HL-60/S4 treated with retinoic acid at 250 ng/mL for 4 days and 3 days (cell line): ENCODE results near the gene MUC4.
"Not testable (repeated sequence)": the region's sequence is repeated elsewhere in the genome, so short reads cannot be mapped to it uniquely, and the experiment has no call there.

Source experiments
- in situ Hi-C: fragments of 300-500 bp; cut with MboI; formaldehyde crosslinking; loops from 2 replicates; pipeline ENCODE4 v1.7.0; 2022; ENCODE audit warnings: low sequenced_read_pairs

MUC4 gene

DNA sequence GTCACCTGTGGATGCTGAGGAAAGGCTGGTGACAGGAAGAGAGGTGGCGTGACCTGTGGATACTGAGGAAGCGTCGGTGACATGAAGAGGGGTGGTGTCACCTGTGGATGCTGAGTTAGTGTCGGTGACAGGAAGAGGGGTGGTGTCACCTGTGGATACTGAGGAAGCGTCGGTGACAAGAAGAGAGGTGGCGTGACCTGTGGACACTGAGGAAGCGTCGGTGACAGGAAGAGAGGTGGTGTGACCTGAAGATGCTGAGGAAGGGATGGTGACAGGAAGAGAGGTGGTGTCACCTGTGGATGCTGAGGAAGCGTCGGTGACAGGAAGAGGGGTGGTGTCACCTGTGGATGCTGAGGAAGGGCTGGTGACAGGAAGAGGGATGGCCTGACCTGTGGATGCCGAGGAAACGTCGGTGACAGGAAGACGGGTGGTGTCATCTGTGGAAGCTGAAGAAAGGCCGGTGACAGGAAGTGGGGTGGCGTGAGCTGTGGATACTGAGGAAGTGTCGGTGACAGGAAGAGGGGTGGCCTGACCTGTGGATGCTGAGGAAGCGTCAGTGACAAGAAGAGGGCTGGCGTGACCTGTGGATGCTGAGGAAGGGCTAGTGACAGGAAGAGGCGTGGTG, 25.8 kb downstream of the MUC4 start:
- in situ Hi-C loops, result not testable (repeated sequence)

DNA sequence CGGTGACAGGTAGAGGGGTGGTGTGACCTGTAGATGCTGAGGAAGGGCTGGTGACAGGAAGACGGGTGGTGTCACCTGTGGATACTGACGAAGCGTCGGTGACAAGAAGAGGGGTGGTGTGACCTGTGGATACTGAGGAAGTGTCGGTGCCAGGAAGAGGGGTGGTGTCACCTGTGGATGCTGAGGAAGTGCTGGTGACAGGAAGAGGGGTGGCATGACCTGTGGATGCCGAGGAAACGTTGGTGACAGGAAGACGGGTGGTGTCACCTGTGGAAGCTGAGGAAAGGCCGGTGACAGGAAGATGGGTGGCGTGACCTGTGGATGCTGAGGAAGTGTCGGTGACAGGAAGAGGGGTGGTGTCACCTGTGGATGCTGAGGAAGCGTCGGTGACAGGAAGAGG, 27.7 kb downstream of the MUC4 start:
- in situ Hi-C loops, result not testable (repeated sequence)

DNA sequence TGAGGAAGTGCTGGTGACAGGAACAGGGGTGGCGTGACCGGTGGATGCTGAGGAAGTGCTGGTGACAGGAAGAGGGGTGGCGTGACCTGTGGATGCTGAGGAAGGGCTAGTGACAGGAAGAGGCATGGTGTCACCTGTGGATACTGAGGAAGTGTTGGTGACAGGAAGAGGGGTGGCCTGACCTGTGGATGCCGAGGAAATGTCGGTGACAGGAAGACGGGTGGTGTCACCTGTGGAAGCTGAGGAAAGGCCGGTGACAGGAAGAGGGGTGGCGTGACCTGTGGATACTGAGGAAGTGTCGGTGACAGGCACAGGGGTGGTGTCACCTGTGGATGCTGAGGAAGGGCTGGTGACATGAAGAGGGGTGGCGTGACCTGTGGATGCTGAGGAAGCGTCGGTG, 30.5 kb downstream of the MUC4 start:
- in situ Hi-C loops, result not testable (repeated sequence)

DNA sequence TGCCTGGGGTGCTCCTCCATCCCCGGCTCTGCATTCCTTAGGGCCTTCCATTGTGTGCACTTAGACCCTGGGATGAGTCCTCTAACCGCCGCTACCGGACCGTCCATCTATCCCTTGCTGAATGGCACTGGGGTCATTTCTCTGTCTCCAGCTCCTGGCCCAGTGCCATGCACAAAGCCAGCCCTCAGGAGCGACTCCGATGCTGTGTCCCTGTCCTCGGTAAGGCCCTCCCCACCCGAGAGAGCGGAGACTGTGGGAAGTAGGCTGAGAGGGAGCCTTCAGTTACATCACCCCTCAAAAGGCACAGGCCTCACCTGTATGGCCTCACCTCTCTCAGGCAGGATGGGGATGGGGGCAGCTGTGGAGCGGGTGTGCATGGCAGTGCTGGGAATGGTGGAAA, 33.8 kb downstream of the MUC4 start:
- in situ Hi-C loops, result no loop called here

DNA sequence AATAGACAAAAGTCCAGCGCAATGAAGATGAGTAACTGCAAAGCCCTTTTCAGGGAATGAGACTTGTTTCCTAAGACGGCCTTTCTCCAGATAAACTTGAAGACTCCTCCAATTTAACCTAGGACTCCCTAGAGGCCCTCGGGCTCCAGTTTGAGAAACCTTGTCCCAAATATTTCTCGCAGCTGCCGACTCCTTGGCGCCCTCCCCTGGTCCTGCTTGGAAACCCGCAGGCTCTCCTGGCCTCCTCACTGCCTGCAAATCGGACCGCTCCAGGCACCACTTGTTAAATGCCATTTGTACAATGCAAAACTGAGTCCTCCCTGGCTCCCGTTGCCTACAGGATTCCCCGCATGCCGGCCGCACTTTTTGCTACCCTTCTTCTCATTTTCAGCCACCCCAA, 36.8 kb downstream of the MUC4 start:
- in situ Hi-C loops, result no loop called here

DNA sequence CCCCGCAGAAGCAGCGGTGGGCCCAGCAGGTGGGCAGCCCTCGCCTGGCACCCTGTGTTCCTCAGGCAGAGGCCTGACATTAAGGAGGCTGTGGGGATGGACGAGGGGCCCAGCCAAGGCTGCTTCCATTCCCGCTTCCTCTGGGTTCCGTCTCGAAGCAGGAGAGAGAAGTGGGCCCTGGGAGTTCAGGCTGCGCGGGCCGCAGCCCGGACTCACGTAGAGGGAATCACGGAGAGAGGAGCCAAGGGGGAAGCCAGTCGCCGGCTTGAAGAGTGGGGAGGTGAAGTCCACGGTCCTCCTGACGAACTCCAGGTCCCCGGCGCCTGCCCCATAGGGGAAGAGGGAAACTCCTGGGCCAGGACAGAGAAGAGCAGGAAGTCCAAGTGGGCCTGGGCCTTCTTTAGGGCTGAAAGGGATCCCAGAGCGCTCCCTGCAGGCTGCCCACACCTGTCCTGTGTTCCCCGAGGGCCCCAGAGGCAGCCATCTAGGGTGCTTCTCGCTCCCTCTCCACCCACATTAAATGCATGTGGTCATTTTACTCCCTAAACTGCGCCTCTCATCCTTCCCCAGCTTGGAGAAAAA, 37.7 kb downstream of the MUC4 start:
- in situ Hi-C loops, result no loop called here

DNA sequence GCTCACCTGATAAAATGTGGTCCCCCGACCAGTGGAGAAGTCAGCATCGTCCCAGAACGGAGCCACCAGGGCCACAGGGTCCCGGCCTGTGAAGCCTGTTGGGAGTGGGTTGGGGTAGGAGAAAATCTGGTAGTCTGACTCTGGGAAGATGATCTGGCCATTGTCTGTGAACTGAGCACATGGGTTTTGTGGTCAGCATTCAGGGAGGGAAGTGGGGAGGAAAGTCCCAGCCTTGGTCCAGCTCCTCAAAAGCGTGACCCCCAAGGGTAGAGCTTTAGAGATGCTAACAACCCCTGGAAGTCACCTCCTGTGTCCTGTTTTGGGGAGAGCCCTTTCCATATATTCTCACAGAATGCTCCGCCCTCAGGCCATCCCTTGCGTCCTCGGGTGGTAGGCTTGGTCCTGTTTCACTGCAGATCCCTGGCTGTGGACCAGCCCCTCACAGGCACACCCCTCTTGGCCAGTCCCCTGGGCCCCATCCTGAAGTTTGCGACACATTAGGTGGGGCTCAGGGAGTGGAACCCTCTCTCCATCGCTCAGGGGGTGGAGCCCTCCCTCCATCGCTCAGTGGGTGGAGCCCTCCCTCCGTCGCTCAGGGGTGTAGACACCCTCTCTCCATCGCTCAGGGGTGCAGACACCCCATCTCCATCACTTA, 40.0 kb downstream of the MUC4 start:
- in situ Hi-C loops, result no loop called here

DNA sequence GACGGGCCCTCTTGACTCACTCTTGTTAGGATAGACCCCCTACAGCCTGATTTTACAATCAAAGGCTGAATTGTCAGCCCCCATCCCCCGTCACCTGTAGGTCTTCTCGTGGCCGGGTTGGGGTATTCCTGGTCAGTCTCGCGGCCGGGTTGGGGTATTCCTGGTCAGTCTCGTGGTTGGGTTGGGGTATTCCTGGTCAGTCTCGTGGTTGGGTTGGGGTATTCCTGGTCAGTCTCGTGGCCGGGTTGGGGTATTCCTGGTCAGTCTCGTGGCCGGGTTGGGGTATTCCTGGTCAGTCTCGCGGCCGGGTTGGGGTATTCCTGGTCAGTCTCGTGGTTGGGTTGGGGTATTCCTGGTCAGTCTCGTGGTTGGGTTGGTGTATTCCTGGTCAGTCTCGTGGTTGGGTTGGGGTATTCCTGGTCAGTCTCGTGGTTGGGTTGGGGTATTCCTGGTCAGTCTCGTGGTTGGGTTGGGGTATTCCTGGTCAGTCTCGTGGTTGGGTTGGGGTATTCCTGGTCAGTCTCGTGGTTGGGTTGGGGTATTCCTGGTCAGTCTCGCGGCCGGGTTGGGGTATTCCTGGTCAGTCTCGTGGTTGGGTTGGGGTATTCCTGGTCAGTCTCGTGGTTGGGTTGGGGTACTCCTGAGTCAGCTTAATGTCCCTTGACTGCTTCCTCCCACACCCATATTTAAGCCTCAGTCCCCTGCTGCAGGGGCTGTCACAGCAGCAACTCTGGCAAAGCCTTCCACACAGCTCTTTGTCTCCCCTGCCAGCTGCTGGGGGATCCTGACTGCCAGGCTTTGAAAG, 40.7 kb downstream of the MUC4 start:
- in situ Hi-C loops, result not testable (repeated sequence)

DNA sequence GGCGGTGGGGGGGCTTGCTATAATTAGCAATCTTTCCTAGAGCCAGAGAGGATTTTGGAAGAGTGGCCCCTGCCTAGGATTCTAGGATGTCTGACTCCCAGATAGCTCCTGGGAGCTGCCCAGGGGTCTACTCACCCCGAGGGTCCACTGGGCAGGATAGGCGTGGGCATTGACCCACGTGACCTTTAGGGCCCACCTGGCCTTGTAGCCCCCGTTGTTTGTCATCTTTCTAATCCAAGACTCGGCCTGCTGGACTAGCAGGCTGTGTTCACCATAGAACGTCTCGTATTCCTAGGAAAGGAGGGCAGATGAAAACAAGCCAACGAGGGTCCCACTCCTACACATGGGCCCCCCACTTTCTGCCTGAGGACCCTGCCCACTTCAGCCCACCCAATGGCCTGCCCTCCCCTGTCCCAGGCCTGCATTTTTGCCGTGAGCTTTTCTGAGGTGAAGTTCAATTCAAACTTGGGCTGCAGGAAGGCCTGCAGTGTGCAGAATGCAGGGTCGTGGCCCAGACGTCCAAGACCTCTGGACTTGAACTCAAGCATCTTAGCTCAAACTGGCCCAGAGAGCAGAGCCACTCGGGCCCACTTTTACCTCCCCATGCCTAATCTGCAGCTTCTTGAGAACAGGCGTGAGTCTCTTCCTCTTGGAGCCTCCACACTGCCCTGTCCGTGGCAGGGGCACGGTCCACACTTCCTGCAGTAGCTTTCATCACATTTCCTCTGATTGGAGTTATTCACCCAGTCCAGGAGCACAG, 41.5 kb downstream of the MUC4 start:
- in situ Hi-C loops, result no loop called here

DNA sequence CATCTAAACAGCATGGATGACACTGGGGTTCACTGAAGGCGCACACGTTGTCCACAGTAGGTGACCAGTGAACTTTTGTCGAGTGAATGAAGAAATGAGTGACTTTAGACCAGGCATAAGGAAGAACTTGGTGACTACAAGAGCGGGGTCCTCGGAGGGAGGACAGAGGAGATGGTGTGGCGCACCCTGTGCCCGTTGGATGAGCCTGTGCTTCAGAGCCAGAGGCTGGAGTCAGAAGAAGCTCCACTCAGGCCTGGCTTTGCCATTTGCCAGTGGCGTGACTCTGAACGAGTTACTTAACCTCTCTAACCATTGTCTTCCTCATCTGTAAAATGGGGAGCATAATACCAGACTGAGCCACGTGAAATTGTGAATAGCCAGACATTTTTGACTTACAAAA, 42.2 kb downstream of the MUC4 start:
- in situ Hi-C loops, result no loop called here

DNA sequence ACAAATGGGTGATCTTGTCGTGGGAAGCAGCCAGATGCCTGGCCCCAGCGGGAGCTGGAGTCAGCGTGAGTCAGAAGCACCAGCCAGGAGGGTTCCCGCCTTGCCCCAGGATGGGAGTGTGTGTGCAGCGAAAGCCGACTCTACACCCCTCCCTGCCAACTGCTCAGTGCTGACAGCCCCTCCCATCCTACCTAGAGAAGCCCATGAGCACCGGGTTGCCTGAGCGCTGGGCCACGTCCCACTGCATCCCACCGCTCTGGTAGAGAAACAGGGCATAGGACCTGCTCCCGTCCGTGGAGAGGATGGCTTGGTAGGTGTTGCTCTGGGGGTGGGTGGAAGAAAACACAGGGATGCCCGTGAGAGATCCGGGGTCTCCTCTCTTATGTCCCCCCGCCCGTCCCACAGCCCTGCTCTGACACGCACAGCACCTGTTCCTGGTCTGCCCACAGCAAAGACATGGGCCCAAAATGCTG, 42.9 kb downstream of the MUC4 start:
- in situ Hi-C loops, result no loop called here

DNA sequence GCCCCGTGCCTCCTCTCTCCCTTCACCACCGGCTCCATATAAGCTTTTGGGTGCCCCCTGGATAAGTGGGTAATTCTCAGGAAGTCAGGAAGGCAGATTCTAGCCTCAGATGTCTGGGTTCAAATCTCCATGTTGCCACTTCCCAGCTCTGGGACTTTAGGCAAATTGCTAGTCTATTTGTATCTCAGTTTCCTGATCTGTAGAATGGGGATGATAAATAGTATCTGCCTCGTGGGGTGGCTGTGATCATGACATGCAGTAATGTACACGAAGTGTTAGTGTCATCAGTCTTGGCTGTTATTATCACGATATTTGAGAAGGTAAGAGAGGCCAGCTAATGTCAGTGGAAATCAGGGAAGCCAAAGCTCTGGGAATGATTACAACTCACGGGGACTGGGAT, 43.3 kb downstream of the MUC4 start:
- in situ Hi-C loops, result no loop called here

DNA sequence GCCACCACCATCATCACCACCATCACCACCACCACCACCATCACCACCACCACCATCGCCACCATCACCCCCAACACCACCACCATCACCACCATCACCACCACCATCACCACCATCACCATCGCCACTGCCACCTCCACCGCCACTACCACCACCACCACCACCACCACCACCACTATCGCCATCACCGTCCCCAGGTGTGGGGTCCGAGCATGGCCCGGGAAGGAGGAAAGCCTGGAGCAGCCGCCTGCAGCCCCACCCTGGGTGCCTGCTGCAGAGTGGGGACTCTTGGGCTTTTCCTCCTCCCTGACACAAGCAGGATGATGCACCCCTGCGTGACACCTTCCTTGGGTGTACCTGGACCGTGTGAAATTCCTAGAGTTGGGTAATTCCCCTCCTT, 43.9 kb downstream of the MUC4 start:
- in situ Hi-C loops, result no loop called here

DNA sequence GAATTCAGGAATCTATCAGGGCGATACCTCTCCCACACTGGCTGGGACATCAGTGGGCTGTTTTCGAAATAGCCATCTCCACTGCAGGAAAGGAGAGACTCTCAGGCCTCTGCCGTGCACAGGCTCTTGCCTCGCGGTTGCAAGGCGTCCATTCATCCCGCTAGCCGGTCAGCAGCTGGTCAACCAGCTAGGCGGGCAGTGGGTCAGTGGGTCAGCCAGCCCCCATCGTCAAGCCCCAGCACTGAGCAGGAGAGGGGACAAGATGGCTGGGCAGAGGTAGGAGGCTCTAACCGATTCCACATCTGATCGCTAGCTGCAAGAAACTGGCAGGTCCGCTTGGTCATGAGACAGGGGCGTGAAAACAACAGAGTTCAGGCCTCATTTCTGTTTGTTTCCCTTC, 45.1 kb downstream of the MUC4 start:
- in situ Hi-C loops, result no loop called here

DNA sequence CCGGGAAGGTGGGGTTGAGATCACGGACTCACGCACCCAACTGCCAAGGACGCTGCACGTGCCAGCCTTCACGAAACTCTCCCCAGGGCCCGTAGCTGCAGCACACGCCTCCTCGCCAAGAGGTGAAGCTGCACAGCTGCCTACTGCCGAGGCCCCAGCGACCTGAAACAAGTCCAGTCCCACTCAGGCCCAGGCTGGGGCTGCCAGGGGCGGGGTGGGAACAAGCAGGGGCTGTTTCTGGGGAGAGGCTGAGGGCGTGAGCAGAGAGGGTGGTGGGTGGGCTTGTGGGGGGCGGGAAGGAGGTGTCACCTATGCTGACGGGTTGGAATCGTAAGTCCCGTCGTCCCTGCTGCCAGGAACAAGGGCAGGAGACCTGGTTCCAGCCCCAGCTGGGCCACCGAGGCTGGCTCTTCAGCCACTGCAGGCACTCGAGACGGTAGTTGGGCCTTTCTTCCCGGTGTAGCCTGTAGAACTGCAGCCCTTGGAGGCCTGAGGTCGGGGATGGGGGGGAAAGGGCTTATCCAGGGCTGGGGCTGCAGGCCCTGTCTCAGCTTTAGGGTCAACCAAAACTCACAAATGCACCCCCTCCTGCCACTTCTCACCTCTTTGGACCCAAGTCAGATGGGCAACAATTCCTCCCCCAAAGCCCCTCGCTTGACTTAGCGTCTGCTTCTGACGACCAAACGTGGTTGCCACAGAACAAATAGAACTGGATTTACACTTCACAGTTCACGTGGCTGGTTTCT, 46.6 kb downstream of the MUC4 start:
- in situ Hi-C loops, result no loop called here

DNA sequence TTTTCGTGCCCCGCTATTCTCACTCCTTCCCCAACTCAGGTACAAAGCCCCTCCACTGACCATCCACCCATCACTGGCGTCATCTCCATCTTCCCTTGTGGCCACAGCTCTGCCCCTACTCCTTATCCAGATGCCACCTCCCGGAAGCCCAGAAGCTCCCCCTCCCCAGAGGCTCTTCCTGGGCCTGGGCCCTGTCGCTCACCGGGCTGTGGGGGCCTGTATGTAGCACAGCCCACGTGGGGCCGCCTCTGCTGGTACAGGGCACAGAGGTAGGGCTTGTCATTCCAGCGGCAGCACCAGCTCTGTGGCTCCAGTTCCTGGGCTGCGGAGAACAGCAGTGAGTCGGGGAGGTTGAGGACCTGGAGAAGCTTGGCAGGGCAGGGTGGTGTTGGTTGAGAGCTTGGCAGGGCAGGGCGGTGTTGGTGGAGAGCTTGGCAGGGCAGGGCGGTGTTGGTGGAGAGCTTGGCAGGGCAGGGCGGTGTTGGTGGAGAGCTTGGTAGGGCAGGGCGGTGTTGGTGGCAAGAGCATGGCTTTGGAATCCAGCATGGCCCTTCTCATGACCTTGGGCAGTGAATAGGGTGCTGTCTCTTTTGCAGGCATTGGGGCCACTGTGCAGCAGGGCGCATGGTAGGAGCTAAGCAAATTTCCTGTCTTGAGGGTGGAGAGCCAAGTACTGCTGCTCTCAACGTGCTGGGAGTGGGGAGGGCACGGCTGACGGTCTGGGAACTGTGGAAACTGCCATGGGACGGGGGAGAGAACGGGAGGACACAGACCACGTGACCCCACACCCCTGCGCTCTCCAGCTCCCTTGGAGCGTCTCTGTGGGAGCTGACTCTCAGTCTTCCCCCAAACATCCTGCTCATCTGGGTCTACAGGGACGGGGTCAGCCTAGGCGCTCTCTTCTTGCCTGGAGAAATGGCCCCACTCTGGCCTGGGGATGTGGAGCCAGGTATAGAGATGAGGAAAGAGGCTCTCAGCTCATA, 47.6 kb downstream of the MUC4 start:
- in situ Hi-C loops, result no loop called here

DNA sequence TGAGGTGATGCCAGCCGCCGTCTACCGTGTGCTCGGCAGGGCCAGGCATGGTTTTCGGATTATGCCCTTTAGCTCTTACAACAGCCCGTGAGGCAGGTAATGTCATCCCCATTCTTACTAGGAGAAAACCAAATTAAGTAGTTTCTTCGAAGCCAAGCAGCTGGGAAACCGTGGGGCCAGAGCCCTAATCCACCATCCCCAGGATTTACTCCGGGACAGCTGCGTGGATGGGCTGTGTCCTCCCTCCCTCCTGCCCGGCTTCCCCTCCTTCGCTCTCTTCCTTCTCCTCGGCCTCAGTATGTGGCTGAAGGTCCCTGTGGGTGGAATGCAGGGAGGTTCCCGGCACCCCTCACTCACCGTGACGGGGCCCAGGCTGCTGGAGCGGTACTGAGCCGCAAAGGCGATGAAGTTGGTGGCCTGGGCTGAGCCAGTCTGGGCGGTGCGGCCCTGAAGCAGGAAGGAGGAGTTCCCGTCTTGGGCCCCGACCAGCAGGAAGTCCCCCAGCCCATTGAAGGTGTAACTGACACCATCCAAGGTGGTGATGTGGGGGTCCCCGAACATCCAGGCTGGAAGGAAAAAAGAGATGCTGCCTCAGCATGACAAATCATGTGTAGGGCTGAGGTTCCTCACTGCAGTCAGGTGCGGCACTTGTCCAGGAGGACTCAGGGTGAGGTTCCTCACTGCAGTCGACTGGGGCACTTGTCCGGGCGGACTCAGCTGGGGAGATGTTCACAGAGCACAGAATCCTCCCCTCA, 48.5 kb downstream of the MUC4 start:
- in situ Hi-C loops, result no loop called here

DNA sequence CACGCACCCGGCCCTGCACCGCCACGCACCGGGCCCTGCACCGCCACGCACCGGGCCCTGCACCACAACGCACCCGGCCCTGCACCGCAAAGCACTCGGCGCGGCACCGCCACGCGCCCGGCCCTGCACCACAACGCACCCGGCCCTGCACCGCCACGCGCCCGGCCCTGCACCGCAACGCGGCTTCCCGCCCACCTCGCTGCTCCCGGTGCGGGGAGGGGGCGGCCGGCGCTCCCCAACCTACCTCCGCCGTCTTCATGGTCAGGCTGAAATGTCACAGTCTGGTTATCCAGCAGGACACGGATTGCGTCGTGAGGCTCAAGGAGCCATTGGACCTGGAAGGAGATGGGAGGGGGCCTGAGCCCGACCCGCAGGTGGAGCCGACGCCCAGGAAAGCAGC, 49.1 kb downstream of the MUC4 start:
- in situ Hi-C loops, result no loop called here

DNA sequence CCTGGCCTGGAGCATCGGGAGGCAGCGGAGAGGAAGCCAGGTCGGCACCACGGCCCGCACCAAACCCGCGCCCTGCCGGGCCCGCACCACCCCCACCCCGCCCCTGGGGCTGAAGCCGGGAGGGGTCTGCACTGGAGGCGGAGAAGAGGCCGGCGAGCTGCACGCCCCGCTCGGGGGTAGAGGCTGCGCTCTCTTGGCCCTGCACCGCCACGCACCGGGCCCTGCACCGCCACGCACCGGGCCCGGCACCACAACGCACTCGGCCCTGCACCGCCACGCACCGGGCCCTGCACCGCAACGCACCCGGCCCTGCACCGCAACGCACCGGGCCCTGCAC, 49.5 kb downstream of the MUC4 start:
- in situ Hi-C loops, result no loop called here
